ENCODE data around the gene TFDP2.
"Not testable (repeated sequence)": the region's sequence is repeated elsewhere in the genome, so short reads cannot be mapped to it uniquely, and the experiment has no call there.

- not testable (repeated sequence) for TF ChIP-seq POLR2A (IDR thresholded peaks at IDR 0.05)
- TF ChIP-seq, protein P1, sequence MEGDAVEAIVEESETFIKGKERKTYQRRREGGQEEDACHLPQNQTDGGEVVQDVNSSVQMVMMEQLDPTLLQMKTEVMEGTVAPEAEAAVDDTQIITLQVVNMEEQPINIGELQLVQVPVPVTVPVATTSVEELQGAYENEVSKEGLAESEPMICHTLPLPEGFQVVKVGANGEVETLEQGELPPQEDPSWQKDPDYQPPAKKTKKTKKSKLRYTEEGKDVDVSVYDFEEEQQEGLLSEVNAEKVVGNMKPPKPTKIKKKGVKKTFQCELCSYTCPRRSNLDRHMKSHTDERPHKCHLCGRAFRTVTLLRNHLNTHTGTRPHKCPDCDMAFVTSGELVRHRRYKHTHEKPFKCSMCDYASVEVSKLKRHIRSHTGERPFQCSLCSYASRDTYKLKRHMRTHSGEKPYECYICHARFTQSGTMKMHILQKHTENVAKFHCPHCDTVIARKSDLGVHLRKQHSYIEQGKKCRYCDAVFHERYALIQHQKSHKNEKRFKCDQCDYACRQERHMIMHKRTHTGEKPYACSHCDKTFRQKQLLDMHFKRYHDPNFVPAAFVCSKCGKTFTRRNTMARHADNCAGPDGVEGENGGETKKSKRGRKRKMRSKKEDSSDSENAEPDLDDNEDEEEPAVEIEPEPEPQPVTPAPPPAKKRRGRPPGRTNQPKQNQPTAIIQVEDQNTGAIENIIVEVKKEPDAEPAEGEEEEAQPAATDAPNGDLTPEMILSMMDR (IDR thresholded peaks at IDR 0.05), result not testable (repeated sequence)
Measured at GRCh38 chr3:142088925-142089324, 60.4 kb downstream of the TFDP2 start.
